Measurements from ENCODE around the gene IL15.
"Not testable (repeated sequence)": the region's sequence is repeated elsewhere in the genome, so short reads cannot be mapped to it uniquely, and the experiment has no call there.

Gene IL15

DNA sequence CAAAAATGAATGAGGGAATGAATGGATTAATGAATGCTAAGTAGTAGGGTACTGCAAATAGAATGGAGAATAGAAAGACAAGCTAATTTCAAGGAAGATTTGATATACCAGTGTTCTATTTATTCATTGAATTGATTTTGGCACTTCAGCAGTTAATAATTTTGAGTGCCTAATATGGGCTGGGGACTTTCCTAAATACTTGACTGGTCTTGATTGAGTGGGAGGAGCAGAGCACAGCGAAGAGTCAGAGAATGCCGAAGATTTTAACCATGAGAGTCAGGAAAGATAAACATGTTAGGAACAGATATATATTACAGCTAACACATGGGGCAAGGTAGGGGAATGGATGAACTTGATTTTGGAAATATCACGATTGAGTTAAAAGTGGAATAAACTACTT is 10.6 kb downstream of the IL15 start:
- no peak for DNase-seq (ENCODE audit: low read depth in 3 of 3)

DNA sequence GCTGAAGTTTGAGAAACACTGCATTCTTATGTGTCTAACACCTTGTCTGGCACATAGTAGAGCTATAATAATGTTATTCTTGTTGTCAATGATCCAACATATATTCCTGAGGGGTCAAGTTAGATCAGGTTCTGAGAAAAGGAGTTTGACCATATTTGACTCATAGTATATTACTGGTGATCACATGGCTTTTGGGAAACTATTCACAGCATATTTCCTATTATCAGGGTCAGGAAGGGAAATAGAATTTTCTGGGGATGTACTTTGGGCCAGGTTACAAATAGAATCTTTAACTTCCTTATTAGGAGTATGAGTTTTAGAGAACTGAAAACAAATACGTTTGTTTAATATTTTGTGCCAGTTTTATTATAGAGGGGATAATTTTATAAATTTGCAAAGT is 11.6 kb downstream of the IL15 start:
- DNase-seq (ENCODE audit: low read depth in 3 of 3) = no peak

DNA sequence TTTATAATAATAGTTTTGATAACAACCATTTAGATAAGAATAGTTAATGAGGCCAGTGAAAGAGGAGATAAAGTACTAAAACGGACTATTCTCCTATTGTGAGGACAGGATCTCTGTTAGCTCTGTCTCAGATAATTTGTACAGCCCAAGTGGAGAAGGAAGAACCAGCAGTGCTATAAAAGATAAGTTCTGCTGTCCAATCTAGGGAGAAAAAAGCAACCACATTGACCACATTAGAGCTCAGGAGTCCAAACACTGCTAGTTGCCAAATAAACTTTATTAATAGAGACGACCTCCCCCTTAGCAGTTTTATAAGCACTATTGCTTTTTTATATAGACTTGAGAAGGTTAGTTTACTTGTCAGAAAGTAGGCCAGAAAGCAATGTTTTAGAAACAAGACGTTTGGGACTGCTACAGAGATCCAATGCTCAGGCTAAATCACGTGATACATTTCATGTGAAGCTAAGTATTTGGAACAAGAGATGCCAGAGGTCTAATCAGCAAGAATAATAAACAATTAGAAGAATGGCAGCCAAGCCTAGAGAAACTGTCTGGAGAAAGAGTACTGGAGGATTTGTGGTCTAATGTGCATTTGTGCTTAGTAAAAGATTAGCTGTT is 15.9 kb downstream of the IL15 start:
- no peak for DNase-seq (ENCODE audit: low read depth in 3 of 3)

DNA sequence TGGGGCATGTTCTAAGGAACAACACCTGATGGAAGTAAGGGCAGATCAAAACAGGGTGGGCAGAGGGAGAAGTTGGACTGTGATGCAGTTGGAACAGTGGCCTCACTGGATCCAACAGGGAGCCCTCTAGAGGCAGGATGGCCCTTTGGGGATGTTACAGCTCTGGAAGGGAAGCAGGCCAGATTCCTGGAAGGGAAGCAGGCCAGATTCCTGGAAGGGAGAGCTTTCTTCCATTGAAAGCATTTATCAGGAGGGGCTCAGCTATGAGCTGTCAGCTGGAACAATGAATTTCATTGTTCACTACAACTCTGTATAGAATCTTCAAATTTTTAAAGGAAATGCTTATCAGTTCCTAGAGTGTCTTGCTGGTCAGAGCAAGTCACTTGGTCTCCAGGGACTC is 17.7 kb downstream of the IL15 start:
- DNase-seq (ENCODE audit: low read depth in 3 of 3) = no peak

DNA sequence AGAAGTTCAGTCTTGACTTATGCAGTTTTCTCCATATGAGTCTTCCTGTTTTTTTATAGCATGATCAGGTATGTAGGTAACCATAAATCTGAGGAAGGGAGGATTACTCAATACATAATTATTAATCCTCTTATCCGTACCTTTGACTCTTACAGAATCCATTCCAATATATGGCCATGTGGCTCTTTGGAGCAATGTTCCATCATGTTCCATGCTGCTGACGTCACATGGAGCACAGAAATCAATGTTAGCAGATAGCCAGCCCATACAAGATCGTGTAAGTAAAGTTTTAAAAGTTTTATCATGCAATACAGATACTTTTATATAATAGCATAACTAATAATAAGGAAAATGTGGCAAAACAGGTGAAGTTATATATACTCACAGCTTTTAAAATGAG is 19.6 kb downstream of the IL15 start:
- no peak for DNase-seq (ENCODE audit: low read depth in 3 of 3)

DNA sequence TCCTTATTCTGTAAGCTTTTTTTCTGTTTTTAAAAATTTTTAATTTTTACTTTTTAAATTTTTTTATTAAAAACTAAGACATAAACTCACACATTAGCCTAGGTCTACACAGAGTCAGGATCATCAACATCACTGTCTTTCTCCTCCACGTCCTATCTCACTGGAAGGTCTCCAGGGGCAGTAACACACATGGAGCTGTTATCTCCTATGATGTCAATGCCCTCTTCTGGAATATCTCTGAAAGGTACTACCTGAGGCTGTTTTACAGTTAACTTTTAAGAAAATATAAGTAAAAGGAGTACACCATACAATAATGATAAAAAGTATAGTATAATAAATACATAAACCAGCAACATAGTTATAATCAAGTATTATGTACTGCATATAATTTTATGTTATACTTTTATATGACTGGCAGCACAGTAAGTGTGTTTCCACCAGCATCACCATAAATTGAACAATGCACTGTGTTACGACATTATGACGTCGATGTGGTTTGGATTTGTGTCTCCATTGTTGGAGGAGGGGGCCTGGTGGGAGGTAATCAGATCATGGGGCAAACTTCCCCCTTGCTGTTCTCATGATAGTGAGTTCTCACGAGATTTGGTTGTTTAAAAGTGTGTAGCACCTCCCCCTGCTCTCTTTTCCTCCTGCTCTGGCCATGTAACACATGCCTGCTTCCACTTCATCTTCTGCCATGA is 21.3 kb downstream of the IL15 start:
- DNase-seq (ENCODE audit: low read depth in 3 of 3) = no peak

DNA sequence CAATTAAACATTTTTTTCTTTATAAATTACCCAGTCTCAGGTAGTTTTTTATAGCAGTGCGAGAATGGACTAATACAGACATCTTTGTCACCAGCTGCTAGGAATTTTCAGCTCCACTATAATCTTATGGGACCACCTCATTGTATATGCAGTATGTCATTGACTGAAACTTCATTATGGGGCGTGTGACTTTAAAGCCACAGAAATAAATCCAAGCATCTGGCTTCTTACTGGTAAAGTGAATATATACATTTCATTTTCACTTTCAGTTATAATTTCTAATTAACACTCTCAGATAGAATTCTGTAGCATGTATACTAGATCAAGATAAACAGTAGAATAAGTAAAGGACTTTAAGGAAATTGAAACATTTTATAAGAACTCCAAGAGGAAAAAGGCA is 21.9 kb downstream of the IL15 start:
- DNase-seq (ENCODE audit: low read depth in 3 of 3) = no peak

DNA sequence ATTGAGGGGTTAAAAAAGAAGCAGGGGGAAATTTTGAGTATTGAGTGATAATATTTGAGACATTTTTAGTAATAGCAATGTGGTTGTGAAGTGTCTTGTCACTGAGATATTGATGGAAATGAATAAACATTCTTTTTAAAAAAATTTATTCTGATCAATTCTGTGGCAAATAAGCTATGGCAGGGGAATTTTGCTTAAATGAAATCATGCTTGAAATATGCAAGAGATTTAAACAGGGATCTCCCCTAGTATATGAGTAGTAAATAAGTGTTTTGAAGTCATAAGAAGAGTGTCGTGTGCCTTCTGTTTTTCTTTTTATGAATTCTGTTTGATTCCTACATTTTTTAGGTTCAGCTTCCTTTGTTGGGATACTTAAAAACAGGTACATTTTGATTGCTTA is 23.2 kb downstream of the IL15 start:
- no peak for DNase-seq (ENCODE audit: low read depth in 3 of 3)

DNA sequence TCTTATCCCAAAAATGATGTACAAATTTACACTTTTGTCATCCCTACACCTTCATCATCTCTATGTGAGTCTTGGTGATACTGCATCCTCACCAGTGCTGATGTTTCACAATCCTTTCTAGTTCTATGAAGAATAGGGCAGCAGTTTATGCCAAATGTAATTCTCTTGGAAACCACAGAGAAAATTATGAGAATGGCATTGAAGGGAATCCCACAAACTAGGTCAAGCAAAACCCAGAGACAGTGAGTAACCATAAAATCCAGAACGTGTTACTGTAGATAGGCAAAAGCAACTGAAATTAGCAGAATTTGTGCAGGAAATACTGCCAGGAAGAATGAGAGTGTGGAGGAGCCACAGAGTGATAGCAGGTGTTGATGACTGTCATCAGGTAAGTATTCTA is 24.5 kb downstream of the IL15 start:
- no peak for DNase-seq (ENCODE audit: low read depth in 3 of 3)

DNA sequence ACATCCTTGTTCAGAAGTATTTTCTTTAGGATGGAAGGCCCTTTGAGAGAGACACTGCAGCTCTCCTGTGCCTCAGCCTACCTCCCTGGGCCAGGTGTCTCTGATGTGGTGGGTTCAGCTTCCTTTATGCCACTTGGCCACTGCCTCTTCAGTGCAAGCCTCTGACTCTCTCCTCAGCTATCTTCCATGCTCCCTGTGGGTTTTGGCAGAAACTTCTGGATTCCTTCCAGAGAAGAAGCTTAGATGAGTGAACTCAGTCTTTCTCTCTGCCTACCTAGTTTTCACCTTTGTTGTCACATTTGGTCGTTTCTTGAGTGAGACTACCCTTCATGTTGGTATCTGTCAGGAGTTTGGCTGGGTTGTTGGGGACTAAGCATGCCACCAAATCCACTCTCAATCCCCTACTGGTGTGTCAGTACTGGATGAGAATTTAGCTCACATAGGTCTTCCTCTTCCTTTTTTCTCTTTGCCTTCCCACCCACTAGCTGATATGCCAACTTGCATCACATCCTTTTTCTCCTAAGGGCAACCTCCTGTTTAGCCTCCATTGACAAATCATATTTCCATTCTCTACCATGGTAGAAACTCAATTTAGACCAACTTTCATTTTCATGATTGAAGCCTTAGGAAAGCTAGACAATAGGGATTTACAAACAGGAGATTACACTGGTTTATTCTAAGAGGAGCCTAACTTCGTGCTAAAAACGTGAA is 32.0 kb downstream of the IL15 start:
- no peak for DNase-seq (ENCODE audit: low read depth in 3 of 3)

DNA sequence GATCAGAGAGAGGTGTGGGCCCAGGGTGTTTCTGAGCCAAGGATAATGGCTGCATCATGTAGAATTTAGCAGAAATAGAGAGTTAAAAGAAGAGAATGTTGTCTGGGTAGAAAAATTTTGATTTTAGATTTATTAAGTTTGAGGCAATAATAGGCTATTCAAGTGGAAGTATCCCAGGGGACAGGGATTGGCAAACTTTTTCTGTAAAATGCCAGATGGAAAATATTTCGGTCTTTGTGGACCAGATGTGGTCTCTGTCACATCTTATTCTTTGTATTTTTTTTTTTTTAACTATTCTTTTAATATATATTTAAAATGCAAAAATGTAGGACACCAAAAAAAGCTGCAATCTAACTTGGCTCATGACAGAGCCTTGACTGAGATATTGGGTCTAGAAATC is 33.1 kb downstream of the IL15 start:
- DNase-seq (ENCODE audit: low read depth in 3 of 3) = no peak

DNA sequence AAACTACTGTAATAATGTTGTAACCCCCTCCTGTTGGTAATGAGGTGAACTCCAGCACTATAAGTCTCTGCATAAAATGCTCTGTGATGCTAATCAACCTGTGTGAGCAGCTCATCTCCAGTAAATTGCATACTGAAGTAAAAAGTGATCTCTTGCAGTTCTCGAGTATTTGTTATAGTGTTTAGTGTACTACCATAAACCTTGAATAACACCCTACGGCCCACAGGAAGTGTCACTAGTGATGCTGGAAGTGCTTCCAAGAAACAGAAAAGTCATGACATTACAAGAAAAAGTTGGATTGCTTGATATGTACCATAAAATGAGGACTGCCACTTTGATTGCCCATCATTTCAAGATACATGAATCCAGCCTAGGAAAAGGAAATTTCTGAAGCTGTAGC is 39.0 kb downstream of the IL15 start:
- DNase-seq (ENCODE audit: low read depth in 3 of 3) = no peak

DNA sequence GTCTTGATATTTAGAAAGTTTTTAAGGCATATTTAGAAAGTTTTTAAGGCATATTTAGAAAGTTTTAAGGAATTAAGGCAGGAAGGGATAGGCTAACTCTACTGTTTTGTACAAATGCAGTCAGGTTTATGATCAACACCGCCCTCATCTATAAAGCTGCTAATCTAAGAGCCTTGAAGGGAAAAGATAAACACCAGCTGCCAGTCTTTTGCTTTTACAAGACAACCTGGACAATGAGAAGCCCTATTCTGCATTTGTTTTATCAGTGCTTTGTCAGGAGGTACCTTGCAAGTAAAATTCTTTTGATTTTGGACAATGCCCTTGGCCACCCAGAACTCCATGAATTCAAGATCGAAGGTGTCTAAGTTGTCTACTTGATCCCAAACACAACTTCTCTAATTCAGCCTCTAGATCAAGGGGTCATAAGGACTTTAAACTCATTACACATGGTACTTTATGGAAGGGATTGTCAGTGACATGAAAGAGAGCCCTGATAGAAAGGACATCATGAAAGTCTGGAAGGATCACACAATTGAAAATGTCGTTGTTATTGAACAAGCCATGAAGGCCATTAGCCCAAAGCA is 39.8 kb downstream of the IL15 start:
- DNase-seq (ENCODE audit: low read depth in 3 of 3) = no peak

DNA sequence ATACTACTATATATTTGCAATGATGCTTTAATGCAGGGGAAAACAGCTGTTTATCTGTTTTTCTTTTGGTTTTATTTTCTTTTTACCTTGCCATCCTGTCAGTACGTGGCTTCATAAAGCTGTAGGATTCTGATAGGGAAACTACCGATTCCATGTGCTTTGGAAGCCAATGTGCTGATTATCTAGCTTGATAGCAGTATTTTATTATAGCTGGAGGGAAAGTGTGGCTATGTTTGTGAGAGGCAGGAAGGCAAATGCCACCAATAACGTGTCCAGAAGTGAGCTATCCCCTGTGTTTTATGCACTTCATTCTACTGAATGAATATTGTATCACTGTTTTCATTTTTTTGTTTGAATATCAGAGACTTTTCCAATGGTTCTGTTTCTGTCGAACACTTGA is 43.7 kb downstream of the IL15 start:
- DNase-seq (ENCODE audit: low read depth in 3 of 3) = no peak

DNA sequence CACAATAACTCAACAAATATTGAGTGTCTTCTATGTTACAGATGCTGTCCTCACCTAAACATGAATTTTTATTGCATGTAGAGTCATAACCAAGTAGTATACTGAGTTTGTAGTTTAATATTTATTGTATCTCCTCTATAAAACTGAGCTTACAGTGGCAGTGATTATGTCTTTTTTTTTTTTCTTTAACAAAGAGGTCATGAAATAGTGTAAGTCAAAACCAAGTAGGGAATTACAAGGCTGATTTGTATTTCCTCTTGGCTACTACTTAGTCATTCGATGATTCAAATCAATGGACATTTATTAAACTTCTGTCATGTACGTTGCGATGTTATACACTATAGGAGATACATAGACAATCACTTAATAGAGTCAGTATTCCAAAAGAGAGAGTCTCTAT is 48.4 kb downstream of the IL15 start:
- no peak for DNase-seq (ENCODE audit: low read depth in 3 of 3)

DNA sequence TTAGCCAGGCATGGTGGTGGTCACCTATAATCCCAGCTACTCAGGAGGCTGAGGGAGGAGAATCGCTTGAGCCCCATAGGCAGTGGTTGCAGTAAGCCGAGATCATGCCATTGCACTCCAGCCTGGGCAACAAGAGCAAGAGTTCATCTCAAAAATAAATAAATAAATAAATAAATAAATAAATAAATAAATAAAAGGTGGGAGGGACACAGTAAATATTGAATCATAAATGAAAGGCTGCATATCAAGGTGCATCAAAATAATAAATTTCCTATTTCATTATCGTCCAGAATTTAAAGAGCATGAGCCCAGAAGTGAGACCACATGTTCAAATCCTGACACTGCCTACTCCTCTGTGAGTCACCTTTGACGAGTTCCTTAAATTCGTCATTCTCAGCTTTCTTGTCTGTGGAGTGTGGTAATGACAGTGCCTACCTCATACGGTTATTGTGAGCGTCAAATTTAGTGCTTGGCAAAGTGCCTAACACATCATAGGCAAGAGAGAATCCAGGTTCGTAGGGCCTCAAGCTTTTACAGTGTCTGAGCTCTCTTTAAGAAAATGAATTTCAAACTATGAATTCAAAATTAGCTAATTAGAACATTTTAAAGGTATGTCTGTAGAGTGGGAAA is 49.9 kb downstream of the IL15 start:
- no peak for DNase-seq (ENCODE audit: low read depth in 3 of 3)

DNA sequence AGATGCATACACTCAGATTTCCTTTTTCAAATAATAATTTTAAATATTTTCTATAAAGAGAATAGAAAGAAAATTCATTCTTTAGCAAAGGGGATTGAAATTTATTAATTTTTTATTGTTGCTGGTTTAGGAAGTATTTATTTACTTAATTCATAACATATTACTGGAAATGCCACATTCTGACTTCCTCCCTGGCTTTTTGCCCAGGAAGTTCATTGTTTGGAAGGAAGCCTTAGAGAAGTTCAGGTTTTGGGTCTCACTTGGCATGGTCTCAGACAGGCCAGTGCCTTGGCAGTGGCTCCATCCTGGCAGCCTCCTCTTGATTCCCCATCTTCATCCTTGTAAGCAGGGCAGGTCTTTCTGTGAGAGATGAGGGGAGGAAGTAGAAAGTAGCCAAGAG is 50.5 kb downstream of the IL15 start:
- DNase-seq (ENCODE audit: low read depth in 3 of 3) = no peak

DNA sequence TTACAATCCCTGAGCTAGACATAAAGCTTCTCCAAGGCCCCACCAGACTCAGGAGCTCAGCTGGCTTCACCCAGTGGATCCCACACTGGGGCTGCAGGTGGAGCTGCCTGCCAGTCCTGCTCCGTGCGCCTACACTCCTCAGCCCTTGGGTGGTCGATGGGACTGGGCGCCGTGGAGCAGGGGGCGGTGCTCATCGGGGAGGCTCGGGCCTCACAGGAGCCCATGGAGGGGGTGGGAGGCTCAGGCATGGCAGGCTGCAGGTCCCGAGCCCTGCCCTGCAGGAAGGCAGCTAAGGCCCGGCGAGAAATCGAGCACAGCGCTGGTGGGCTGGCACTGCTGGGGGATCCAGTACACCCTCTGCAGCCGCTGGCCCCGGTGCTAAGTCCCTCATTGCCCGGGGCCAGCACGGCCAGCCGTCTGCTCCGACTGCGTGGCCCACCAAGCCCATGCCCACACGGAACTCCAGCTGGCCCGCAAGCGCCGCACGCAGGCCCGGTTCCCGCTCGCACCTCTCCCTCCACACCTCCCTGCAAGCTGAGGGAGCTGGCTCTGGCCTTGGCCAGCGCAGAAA is 53.4 kb downstream of the IL15 start:
- DNase-seq (ENCODE audit: low read depth in 3 of 3) = not testable (repeated sequence)

DNA sequence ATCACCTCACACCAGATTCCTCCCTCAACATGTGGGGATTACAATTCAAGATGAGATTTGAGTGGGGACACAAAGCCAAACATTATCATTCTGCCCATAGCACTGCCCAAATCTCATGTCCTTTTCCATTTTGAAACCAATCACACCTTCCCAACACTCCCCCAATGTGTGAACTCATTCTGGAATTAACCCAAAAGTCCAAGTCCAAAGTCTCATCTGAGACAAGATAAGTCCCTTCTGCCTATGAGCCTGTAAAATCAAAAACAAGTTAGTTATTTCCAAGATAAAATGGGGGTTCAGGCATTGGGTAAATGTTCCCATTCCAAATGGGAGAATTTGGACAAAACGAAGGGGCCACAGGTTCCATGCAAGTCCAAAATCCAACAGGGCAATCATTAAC is 54.9 kb downstream of the IL15 start:
- not testable (repeated sequence) for DNase-seq (ENCODE audit: low read depth in 3 of 3)

DNA sequence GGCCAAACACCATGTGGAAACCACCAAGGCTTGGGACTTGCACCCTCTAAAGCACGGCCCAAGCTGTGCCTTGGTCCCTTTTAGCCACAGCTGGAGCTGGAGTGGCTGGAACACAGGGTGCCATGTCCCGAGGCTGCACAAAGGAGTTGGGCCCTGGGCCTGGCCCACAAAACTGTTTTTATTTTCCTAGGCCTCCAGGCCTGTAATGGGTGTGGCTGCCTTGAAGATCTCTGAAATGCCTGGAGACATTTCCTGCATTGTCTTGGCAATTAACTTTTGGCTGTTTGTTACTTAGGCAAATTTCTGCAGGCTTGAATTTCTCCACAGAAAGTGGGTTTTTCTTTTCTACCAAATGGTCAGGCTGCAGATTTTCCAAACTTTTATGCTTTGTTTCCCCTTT is 55.7 kb downstream of the IL15 start:
- no peak for DNase-seq (ENCODE audit: low read depth in 3 of 3)

DNA sequence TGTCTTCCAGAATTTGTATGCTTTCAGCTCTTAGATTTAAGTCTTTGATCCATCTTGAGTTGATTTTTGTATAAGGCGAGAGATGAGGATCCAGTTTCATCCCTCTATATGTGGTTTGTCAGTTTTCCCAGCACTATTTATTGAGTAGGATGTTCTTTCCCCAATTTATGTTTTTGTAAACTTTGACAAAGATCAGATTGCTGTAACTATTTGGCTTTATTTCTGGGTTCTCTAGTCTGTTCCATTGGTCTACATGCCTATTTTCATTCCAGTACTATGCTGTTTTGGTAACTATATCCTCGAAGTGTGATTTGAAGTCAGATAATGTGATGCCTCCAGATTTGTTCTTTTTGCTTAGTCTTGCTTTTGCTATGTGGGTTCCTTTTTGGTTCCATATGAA is 60.7 kb downstream of the IL15 start:
- DNase-seq (ENCODE audit: low read depth in 3 of 3) = no peak

Data from stimulated activated CD4-positive, alpha-beta T cell treated with anti-CD3 and anti-CD28 coated beads, TNF-alpha, amount 100 ng/mL, for 24 hours (primary cell).